NB4 (cell line): Measurements from ENCODE around the gene NARF.

Source experiments
- POLR2A ChIP-seq: IDR thresholded peaks from 2 replicates; pipeline ENCODE4 v1.6.1; 2011; ENCODE audit warnings: mild to moderate bottlenecking; ENCODE audit not compliant: insufficient read length; ENCODE audit errors: extremely low read depth
- TF ChIP-seq, protein P1 (sequence below): IDR thresholded peaks from one replicate; pipeline ENCODE4 v1.5.1; 2012; ENCODE audit warnings: low read depth, low read length

DNA sequence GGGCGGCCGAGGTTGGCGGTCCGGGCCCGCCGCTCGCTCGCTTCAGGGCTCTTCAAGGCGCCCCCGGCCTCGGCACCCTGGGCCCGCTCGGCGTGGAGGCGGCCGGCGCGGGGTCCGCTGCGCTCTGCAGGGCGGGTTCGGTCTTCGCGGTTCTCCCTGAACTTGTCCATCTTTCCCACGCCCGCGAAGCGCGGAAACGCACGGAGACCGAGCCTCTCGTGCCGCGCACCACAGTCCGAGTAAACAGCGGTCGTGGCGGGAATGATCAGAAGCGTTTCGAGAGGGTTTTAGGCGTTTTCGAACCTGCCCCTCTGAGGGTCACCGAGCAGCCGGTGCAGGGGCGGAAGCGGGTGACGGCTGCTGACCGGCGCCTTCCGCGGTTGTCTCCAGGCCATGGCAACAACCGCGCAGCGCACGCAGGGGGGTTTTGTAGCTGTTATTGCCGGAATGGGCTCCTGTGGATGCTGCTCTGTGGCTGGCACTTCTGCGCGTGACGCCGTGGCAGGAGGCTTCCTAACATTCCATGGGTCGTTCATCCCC lies 414 bp downstream of the NARF start:
- no peak for TF ChIP-seq POLR2A
- TF ChIP-seq, protein P1, sequence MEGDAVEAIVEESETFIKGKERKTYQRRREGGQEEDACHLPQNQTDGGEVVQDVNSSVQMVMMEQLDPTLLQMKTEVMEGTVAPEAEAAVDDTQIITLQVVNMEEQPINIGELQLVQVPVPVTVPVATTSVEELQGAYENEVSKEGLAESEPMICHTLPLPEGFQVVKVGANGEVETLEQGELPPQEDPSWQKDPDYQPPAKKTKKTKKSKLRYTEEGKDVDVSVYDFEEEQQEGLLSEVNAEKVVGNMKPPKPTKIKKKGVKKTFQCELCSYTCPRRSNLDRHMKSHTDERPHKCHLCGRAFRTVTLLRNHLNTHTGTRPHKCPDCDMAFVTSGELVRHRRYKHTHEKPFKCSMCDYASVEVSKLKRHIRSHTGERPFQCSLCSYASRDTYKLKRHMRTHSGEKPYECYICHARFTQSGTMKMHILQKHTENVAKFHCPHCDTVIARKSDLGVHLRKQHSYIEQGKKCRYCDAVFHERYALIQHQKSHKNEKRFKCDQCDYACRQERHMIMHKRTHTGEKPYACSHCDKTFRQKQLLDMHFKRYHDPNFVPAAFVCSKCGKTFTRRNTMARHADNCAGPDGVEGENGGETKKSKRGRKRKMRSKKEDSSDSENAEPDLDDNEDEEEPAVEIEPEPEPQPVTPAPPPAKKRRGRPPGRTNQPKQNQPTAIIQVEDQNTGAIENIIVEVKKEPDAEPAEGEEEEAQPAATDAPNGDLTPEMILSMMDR = no peak
